ENCODE data around the gene KIF9.
"Not testable (repeated sequence)": the region's sequence is repeated elsewhere in the genome, so short reads cannot be mapped to it uniquely, and the experiment has no call there.

The KIF9 gene, protein sequence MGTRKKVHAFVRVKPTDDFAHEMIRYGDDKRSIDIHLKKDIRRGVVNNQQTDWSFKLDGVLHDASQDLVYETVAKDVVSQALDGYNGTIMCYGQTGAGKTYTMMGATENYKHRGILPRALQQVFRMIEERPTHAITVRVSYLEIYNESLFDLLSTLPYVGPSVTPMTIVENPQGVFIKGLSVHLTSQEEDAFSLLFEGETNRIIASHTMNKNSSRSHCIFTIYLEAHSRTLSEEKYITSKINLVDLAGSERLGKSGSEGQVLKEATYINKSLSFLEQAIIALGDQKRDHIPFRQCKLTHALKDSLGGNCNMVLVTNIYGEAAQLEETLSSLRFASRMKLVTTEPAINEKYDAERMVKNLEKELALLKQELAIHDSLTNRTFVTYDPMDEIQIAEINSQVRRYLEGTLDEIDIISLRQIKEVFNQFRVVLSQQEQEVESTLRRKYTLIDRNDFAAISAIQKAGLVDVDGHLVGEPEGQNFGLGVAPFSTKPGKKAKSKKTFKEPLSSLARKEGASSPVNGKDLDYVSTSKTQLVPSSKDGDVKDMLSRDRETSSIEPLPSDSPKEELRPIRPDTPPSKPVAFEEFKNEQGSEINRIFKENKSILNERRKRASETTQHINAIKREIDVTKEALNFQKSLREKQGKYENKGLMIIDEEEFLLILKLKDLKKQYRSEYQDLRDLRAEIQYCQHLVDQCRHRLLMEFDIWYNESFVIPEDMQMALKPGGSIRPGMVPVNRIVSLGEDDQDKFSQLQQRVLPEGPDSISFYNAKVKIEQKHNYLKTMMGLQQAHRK

DNA sequence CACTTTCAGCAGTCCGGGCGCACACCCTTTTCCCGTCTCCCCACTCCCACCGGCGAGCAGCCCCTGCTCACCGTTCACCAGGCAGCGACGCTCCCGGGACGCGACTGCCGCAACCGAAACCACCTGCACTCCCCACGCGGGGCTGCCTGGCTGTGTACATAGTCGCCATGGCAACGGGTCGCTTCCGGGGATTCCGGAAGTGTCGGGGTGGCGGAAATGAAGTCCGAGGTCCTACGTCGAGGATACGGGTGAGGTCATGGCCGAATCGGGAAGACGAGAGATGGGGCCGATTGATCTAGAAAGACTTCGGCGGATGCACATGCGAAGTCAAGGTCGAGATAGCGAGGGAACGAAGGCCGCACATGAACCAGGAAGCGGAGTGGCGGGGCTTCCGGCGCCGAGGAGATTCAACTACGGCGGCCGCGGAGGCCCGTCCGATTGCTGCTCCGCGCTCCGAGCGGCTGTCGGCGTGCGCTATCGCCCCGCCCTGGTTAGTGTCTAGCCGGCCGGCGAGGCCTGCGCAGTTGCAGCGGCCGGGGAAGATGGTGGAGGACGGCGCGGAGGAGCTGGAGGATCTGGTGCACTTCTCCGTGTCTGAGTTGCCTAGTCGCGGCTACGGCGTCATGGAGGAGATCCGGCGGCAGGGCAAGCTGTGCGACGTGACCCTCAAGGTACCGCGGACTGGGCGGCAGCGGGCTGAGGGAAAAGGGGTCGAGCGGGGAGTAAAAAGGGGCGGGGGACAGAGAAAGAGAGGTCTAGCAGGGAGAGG, at the start of gene KIF9, which contains the start of gene KLHL18:
KIF9 (minus strand) TSS at position 376 of the 769 bp plus-strand sequence. CDS start 5,425 bp downstream, outside the sequence.
KLHL18 (plus strand) TSS at position 521 of the 769 bp plus-strand sequence; CDS start at position 543, 22 bp downstream.
- H3K4me3 ChIP-seq (ENCODE audit: low read length) = peak within 1 kb of the TSS; percentile 99
- H3K9ac ChIP-seq (ENCODE audit: low read length) = peak within 1 kb of the TSS; percentile 97
- peaks cover 4% of the 10 kb centered on the region for H3K36me3 ChIP-seq (ENCODE audit: control insufficient read depth, insufficient read depth, low read length, severe bottlenecking)
- H3K27me3 ChIP-seq (replicated peaks; ENCODE audit: control insufficient read depth, insufficient read depth, low read length) = no peaks in the 10 kb centered on the region
- peaks cover 16% of the 10 kb centered on the region for H3K4me1 ChIP-seq (ENCODE audit: control insufficient read depth, insufficient read depth, low read length)
- DNase-seq (ENCODE audit: low read depth) = peak; percentile 99
- H3K9me3 ChIP-seq (ENCODE audit: control insufficient read depth, low read length) = no peaks in the 10 kb centered on the region

DNA sequence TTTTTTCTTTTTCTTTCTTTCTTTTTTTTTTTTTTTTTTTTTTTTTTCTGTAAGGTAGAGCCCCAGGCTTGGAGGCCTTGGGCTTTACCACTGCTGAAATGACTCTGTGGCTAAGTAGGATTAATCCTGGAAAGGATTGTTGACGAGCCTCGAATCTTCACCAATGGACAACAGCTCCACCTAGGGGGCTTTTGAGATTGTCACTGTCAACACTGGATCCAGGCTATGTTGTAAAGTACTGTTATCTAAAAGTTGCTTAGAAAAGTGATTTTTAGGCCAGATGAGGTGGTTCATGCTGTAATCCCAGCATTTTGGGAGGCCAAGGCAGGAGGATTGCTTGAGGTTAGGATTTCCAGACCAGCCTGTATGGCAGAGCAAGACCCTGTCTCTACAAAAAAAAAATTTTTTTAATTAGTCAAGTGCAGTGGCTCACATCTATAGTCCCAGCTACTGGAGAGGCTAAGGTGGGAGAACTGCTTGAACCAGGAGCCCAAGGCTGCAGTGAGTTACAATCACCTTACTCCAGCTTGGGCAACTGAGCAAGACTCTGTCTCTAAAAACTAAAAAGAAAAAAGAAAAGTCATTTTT, 41.8 kb upstream of the KIF9 start:
- Histone ChIP-seq H3K27me3 (replicated peaks; ENCODE audit: control insufficient read depth, insufficient read depth, low read length) (no peaks in the 10 kb centered on the region), H3K4me1 (ENCODE audit: control insufficient read depth, insufficient read depth, low read length) (peaks cover 8% of the 10 kb centered on the region), H3K9ac (ENCODE audit: low read length) (no peak overlapping the region), H3K9me3 (ENCODE audit: control insufficient read depth, low read length) (no peaks in the 10 kb centered on the region), H3K36me3 (ENCODE audit: control insufficient read depth, insufficient read depth, low read length, severe bottlenecking) (peaks cover 68% of the 10 kb centered on the region), H3K4me3 (ENCODE audit: low read length) (no peak overlapping the region)
- peak; percentile 94 for DNase-seq (ENCODE audit: low read depth)

DNA sequence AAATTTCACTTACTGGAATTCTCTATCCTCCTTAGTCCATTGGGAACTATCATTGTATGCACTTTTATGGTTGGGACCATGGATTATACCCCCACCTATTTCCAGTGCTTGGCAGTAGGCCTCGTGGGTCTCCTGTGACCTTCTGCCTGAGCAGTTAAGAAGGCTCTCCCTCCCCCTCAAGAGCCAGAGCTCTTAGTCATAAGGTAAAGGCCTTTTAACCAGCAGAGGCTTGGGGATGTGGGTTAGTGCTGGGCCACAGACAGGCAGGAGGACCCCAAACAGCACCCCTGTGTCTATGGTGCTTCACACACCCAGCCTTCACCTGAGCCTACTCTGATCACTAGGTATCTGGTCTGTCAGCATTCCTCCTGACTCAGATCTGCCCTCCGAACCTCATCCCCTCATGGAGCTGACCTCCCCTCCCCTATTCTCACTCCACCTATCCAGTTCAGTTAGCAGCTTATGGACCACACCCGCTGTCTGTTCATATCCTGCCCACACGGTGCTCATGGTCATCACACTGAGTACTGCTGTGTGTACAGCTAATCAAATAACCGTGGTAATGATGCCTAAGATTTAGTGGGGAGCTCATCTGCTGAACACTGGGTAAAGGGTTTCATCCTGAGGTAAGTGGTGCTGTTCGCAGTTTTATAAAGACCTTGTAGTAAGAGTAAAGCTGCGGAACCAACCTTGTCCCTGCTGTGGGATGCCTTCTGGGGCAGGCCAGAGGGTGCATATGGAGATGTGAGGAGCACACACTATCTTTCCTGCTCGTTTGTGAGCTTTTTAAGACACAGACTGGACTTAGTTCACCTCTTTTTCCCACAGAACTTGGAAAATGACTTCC, 41.1 kb upstream of the KIF9 start:
- H3K9ac ChIP-seq (ENCODE audit: low read length) = peak overlapping the region; percentile 1
- H3K27me3 ChIP-seq (replicated peaks; ENCODE audit: control insufficient read depth, insufficient read depth, low read length) = no peaks in the 10 kb centered on the region
- H3K9me3 ChIP-seq (ENCODE audit: control insufficient read depth, low read length) = no peaks in the 10 kb centered on the region
- H3K4me1 ChIP-seq (ENCODE audit: control insufficient read depth, insufficient read depth, low read length) = peaks cover 8% of the 10 kb centered on the region
- peak; percentile 13 for DNase-seq (ENCODE audit: low read depth)
- H3K36me3 ChIP-seq (ENCODE audit: control insufficient read depth, insufficient read depth, low read length, severe bottlenecking) = peaks cover 67% of the 10 kb centered on the region
- no peak overlapping the region for H3K4me3 ChIP-seq (ENCODE audit: low read length)

DNA sequence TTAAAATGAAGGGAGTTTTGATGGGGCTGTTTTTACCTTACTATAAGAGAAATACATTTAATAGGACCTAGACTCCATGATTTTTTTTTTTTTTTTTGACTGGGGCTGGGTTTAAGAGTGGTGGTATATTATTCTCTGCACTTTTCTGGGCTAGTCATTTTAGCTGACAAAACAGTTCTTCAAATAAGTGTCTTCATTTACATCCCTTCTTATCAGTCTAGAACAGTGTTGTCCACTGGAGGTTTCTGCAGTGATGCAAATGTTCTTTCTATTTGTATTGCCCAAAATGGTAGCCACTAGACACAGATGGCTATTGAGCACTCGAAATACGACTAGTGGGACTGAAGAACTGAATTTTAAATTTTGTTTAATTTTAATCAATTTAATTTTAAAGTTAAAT, 37.4 kb upstream of the KIF9 start:
- H3K9me3 ChIP-seq (ENCODE audit: control insufficient read depth, low read length) = no peaks in the 10 kb centered on the region
- H3K36me3 ChIP-seq (ENCODE audit: control insufficient read depth, insufficient read depth, low read length, severe bottlenecking) = peaks cover 43% of the 10 kb centered on the region
- no peaks in the 10 kb centered on the region for H3K27me3 ChIP-seq (replicated peaks; ENCODE audit: control insufficient read depth, insufficient read depth, low read length)
- no peak for DNase-seq (ENCODE audit: low read depth)
- no peak overlapping the region for H3K4me3 ChIP-seq (ENCODE audit: low read length)
- H3K4me1 ChIP-seq (ENCODE audit: control insufficient read depth, insufficient read depth, low read length) = peaks cover 21% of the 10 kb centered on the region
- no peak overlapping the region for H3K9ac ChIP-seq (ENCODE audit: low read length)

DNA sequence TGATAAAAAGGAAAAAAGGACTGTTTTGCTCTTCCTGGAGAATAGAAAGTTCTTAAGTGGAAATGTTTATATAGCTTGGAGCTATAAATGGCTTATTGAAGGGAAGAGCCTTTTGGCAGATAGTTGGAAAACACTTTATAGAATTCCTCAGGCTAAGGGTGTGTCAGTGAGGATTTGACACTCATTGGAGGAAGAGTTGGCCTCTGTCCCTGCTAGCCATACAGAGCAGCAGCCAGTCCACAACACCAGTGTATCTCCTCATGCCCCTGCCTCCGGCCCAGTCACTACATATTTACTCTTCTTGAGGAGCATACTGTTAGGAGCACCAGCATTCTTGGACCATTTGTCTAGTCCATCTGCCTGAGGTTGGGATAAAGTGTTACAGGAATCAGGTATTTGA, 36.3 kb upstream of the KIF9 start:
- Histone ChIP-seq H3K4me3 (ENCODE audit: low read length) (no peak overlapping the region), H3K4me1 (ENCODE audit: control insufficient read depth, insufficient read depth, low read length) (peaks cover 30% of the 10 kb centered on the region)

DNA sequence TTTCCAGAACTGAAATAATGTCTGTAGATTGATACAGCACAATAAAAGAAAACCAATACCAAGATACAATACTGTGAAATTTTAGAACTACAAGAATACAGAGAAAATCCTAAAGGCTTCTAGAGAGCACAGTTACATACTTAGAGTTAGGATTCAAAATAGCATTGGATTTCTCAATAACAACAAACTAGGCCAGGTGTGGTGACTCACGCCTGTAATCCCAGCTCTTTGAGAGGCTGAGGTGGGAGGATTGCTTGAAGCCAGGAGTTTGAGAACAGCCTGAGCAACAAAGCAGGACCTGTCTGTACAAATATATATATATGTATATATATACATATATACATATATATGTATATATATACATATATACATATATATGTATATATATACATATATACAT, 33.6 kb upstream of the KIF9 start:
- not testable (repeated sequence) for H3K9ac ChIP-seq (ENCODE audit: low read length); H3K4me3 ChIP-seq (ENCODE audit: low read length); H3K9me3 ChIP-seq (ENCODE audit: control insufficient read depth, low read length); DNase-seq (ENCODE audit: low read depth); H3K27me3 ChIP-seq (replicated peaks; ENCODE audit: control insufficient read depth, insufficient read depth, low read length)
- Histone ChIP-seq H3K36me3 (ENCODE audit: control insufficient read depth, insufficient read depth, low read length, severe bottlenecking) (peaks cover 17% of the 10 kb centered on the region), H3K4me1 (ENCODE audit: control insufficient read depth, insufficient read depth, low read length) (peaks cover 29% of the 10 kb centered on the region)

More for the DNA sequence above, 36.3 kb upstream of the KIF9 start:
- Histone ChIP-seq H3K9me3 (ENCODE audit: control insufficient read depth, low read length) (no peaks in the 10 kb centered on the region), H3K27me3 (replicated peaks; ENCODE audit: control insufficient read depth, insufficient read depth, low read length) (no peaks in the 10 kb centered on the region), H3K36me3 (ENCODE audit: control insufficient read depth, insufficient read depth, low read length, severe bottlenecking) (peaks cover 41% of the 10 kb centered on the region), H3K9ac (ENCODE audit: low read length) (no peak overlapping the region)
- DNase-seq (ENCODE audit: low read depth) = peak; percentile 12

DNA sequence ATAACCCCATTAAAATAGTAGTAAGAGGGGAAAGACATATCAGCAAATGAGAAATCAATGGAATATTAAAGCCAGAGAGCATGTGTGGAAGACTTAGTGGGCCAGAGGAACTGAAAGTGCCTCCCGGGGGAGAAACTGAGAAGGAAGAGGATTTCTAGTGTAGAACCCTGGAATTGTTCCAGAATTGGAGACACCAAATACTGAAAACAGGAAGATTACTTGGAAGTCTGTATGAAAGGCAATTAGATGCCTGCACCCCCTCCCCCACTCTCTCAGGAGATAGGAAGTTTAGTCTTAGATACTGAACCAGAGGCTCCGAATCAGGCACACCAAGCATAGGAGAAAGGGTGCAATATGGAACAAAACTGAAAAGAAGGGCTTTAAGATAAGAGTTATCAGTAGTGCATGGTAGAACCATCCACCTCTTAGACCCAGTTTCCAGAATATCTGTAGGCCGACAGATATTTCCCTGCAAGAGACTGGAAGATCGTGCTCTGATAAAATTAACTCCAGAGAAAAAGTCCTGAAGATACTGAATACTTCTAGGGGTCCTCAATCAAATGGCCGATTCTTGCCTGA, 32.6 kb upstream of the KIF9 start:
- no peak for DNase-seq (ENCODE audit: low read depth)
- H3K27me3 ChIP-seq (replicated peaks; ENCODE audit: control insufficient read depth, insufficient read depth, low read length) = no peaks in the 10 kb centered on the region
- peak overlapping the region; percentile 41 for H3K4me3 ChIP-seq (ENCODE audit: low read length)
- no peak overlapping the region for H3K9ac ChIP-seq (ENCODE audit: low read length)
- peaks cover 29% of the 10 kb centered on the region for H3K4me1 ChIP-seq (ENCODE audit: control insufficient read depth, insufficient read depth, low read length)
- peaks cover 7% of the 10 kb centered on the region for H3K36me3 ChIP-seq (ENCODE audit: control insufficient read depth, insufficient read depth, low read length, severe bottlenecking)
- no peaks in the 10 kb centered on the region for H3K9me3 ChIP-seq (ENCODE audit: control insufficient read depth, low read length)

DNA sequence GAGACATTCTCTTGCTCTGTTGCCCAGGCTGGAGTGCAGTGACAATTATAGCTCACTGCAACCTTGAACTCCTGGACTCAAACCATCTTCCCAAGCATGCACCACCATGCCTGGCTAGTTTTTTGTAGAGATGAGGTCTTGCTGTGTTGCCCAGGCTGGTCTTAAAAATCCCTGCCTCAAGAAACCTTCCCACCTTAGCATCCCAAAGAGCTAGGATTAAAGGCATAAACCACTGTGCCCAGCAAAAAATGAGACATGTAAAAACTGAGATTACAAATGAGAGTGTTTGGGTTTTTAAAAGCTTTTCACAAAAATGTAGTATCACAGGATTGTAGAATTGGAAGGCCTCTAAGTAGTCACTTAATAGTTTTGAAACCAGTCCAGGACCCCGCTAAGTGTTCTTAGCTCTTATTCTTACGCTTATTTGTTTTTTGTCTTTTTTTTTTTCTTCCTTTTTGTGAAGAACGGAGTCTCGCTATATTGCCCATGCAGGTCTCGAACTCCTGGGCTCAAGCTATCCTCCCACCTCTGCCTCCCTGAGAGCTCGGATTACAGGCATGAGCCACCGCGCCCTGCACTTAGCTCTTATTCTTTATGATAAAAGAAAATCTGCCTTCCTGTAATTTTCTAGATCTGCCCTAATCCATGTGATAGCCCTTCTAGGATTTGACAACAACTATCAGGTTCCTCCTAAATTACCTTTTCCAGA, 31.6 kb upstream of the KIF9 start:
- Histone ChIP-seq H3K9me3 (ENCODE audit: control insufficient read depth, low read length) (no peaks in the 10 kb centered on the region), H3K9ac (ENCODE audit: low read length) (peak overlapping the region; percentile 55), H3K4me1 (ENCODE audit: control insufficient read depth, insufficient read depth, low read length) (peaks cover 29% of the 10 kb centered on the region), H3K27me3 (replicated peaks; ENCODE audit: control insufficient read depth, insufficient read depth, low read length) (no peaks in the 10 kb centered on the region), H3K4me3 (ENCODE audit: low read length) (no peak overlapping the region), H3K36me3 (ENCODE audit: control insufficient read depth, insufficient read depth, low read length, severe bottlenecking) (no peaks in the 10 kb centered on the region)
- no peak for DNase-seq (ENCODE audit: low read depth)

DNA sequence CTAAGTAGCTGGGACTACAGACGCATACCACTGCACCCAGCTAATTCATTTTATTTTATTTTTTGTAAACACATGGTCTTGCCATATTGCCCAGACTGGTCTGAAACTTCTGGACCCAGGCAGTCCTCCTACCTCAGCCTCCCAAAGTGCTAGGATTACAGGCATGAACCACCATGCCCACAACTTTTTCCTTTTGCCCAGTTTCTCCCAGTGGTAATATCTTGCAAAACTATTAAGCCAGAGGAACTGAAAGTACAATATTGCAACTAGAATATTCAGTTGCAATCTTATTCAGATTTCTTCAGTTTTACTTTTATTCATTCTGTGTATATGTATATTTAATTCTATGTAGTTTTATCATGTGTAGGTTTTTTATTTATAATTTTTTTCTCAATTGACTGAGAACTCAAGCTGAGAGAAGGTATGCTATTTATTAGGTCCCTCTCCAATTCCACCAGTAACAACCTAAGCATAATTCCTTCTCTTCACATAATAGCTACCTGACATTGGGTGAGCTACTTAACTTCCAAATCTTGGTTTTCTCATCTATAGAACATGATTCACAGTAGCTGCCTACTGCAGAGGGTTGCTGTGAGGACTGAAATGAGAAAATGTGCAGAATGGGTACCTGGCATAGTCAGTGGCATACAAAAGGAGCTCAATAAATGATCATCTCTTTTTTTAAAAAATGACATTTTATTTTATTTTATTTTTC, 30.9 kb upstream of the KIF9 start:
- H3K9me3 ChIP-seq (ENCODE audit: control insufficient read depth, low read length) = no peaks in the 10 kb centered on the region
- H3K9ac ChIP-seq (ENCODE audit: low read length) = peak overlapping the region; percentile 55
- H3K4me3 ChIP-seq (ENCODE audit: low read length) = no peak overlapping the region
- DNase-seq (ENCODE audit: low read depth) = no peak
- no peaks in the 10 kb centered on the region for H3K27me3 ChIP-seq (replicated peaks; ENCODE audit: control insufficient read depth, insufficient read depth, low read length)
- H3K36me3 ChIP-seq (ENCODE audit: control insufficient read depth, insufficient read depth, low read length, severe bottlenecking) = no peaks in the 10 kb centered on the region
- peaks cover 29% of the 10 kb centered on the region for H3K4me1 ChIP-seq (ENCODE audit: control insufficient read depth, insufficient read depth, low read length)

All from adipocyte (in vitro differentiated cells).